Endothelial cell of umbilical vein (primary cell): ENCODE results near the gene EIF4E3. TPM values are rescaled to one million over a fixed set of nuclear protein-coding genes. Genes with fewer than 3 reads are reported as not detected.

Experiments
- BruUV-seq: library from RNA; stranded (reverse); fragments of 400-500 nt; replicated peaks from 2 replicates; lab custom pipeline; 2021; lab: Mats Ljungman, UMichigan
- CTCF ChIA-PET: fragments of 300-600, 350-600 bp; sonication (Branson Sonifier 250); formaldehyde crosslinking; loops from one replicate; lab custom pipeline; 2021; ENCODE audit warnings: antibody characterized with exemption, inconsistent platforms; lab: Charles Lee
- POLR2A ChIA-PET: fragments of 300-600, 350-600 bp; sonication (Branson Sonifier 250); formaldehyde crosslinking; loops from one replicate; lab custom pipeline; 2021; ENCODE audit warnings: antibody characterized with exemption, inconsistent platforms; lab: Charles Lee
- DNase-seq: peaks from one replicate; pipeline ENCODE4 v3.0.0-alpha.2; 2011; ENCODE audit warnings: low read depth, low spot score
- FAIRE-seq: peaks from 2 replicates; lab custom pipeline; 2011; peaks lifted over from hg19 to GRCh38; lab: Jason Lieb, UNC
- H2AFZ ChIP-seq: 2 replicates; pipeline ENCODE4 v1.6.0; 2012; ENCODE audit warnings: low read depth, low read length, control low read depth, inconsistent platforms
- H3K27ac ChIP-seq: 2 replicates; pipeline ENCODE4 v1.5.1; 2011; ENCODE audit warnings: low read depth, mild to moderate bottlenecking, control low read depth, low read length, moderate library complexity; ENCODE audit not compliant: insufficient read depth
- H3K27me3 ChIP-seq, 2 experiments: 2 replicates each; pipeline versions ENCODE4 v1.6.0 to v1.6.1; 2011; ENCODE audit warnings: low read length in 2 of 2, mixed read lengths in 1 of 2; ENCODE audit not compliant: control insufficient read depth in 2 of 2, insufficient read depth in 2 of 2
- H3K36me3 ChIP-seq, 2 experiments: 2 replicates in 1 of 2; 3 replicates in 1 of 2; pipeline ENCODE4 v1.5.1; 2011; ENCODE audit warnings: low read length in 2 of 2, mild to moderate bottlenecking in 1 of 2, moderate library complexity in 1 of 2; ENCODE audit not compliant: control insufficient read depth in 2 of 2, insufficient read depth in 2 of 2; ENCODE audit errors: extremely low read depth in 1 of 2
- H3K4me1 ChIP-seq: 3 replicates; pipeline ENCODE4 v1.5.1; 2011; ENCODE audit warnings: mild to moderate bottlenecking, low read length; ENCODE audit not compliant: control insufficient read depth, insufficient read depth; ENCODE audit errors: extremely low read depth
- H3K4me2 ChIP-seq: 2 replicates; pipeline ENCODE4 v1.6.1; 2011; ENCODE audit warnings: low read length, control low read depth, mixed read lengths; ENCODE audit not compliant: insufficient read depth
- H3K4me3 ChIP-seq, 3 experiments: fragments of 200-600 bp in 1 of 3; sonication (generic), shearing (Covaris generic) in 1 of 3; replicated peaks in 1 of 3; 2 replicates each; pipeline ENCODE4 v1.5.1; 2011 to 2016; ENCODE audit warnings: control low read depth in 3 of 3, low read length in 3 of 3, mild to moderate bottlenecking in 2 of 3, inconsistent platforms in 1 of 3, low read depth in 1 of 3, moderate library complexity in 1 of 3; ENCODE audit not compliant: insufficient read depth in 1 of 3
- H3K79me2 ChIP-seq: 2 replicates; pipeline ENCODE4 v1.6.0; 2012; ENCODE audit warnings: low read length, inconsistent platforms; ENCODE audit not compliant: control insufficient read depth, insufficient read depth
- H3K9ac ChIP-seq: replicated peaks from 2 replicates; pipeline ENCODE3; 2011; ENCODE audit warnings: low read length, control low read depth; ENCODE audit not compliant: insufficient read depth; ENCODE audit errors: extremely low read depth
- H3K9me1 ChIP-seq: replicated peaks from 3 replicates; pipeline ENCODE4 v1.6.0; 2011; ENCODE audit warnings: mild to moderate bottlenecking, low read length; ENCODE audit not compliant: control insufficient read depth, insufficient read depth; ENCODE audit errors: extremely low read depth
- H3K9me3 ChIP-seq: replicated peaks from 2 replicates; pipeline ENCODE4 v1.5.1; 2012; ENCODE audit warnings: low read length, inconsistent platforms; ENCODE audit not compliant: control insufficient read depth, insufficient read depth
- H4K20me1 ChIP-seq: replicated peaks from 2 replicates; pipeline ENCODE3; 2011; ENCODE audit warnings: mild to moderate bottlenecking, low read length; ENCODE audit not compliant: control insufficient read depth, insufficient read depth; ENCODE audit errors: extremely low read depth
- CTCF ChIP-seq, 2 donors: IDR thresholded peaks; 1 replicate in 1 of 2; 2 replicates in 1 of 2; pipeline ENCODE4 v1.5.1; 2011; ENCODE audit warnings: low read length in 2 of 2, mild to moderate bottlenecking in 2 of 2, moderate library complexity in 2 of 2, control low read depth in 1 of 2, inconsistent platforms in 1 of 2, low read depth in 1 of 2; ENCODE audit not compliant: insufficient read depth in 1 of 2; ENCODE audit errors: extremely low read depth in 1 of 2
- EZH2 ChIP-seq: IDR thresholded peaks from 2 replicates; pipeline ENCODE4 v1.6.1; 2012; ENCODE audit warnings: borderline replicate concordance, low read depth, mild to moderate bottlenecking, moderate library complexity, low read length, inconsistent platforms; ENCODE audit not compliant: severe bottlenecking
- FOS ChIP-seq: IDR thresholded peaks from 2 replicates; pipeline ENCODE4 v1.6.1; 2011; ENCODE audit warnings: mild to moderate bottlenecking, low read length, moderate library complexity, borderline replicate concordance; ENCODE audit not compliant: insufficient read depth
- GATA2 ChIP-seq: IDR thresholded peaks from 2 replicates; pipeline ENCODE4 v1.7.0; 2011; ENCODE audit warnings: low read depth, mild to moderate bottlenecking, moderate library complexity, mixed read lengths, low read length; ENCODE audit not compliant: insufficient read length, insufficient read depth
- JUN ChIP-seq: IDR thresholded peaks from 2 replicates; pipeline ENCODE4 v1.6.1; 2011; ENCODE audit warnings: borderline replicate concordance, low read depth; ENCODE audit not compliant: insufficient read length, insufficient read depth
- MYC ChIP-seq: IDR thresholded peaks from one replicate; pipeline ENCODE4 v1.6.1; 2011; ENCODE audit warnings: mild to moderate bottlenecking, low read depth, low read length
- POLR2A ChIP-seq: IDR thresholded peaks from 2 replicates; pipeline ENCODE4 v1.6.1; 2012; ENCODE audit warnings: low read depth, mild to moderate bottlenecking, control low read depth, low read length
- POLR2AphosphoS5 ChIP-seq: IDR thresholded peaks from 2 replicates; pipeline ENCODE4 v1.6.1; 2012; ENCODE audit warnings: low read depth, mild to moderate bottlenecking, control low read depth, low read length, moderate library complexity; ENCODE audit not compliant: insufficient read depth
- dilution Hi-C: fragments of 300-500 bp; cut with MboI; formaldehyde crosslinking; loops from one replicate; pipeline ENCODE4 v1.15.0; 2019; ENCODE audit warnings: low sequenced_read_pairs; ENCODE audit not compliant: extremely low pct_ligation_motif_present
- intact Hi-C: fragments of 100-400 bp; cut with micrococcal nuclease; formaldehyde crosslinking; loops from one replicate; pipeline ENCODE4 v1.10.0; 2022
- polyA plus RNA-seq, 4 experiments: library from polyadenylated mRNA; depleted of rRNA in 3 of 4; stranded (reverse) in 3 of 4; unstranded in 1 of 4; fragments of >200 nt; gene quantifications; 2 replicates each; pipeline versions ENCODE4 v1.2.1 to v1.2.3, GENCODE V29; 2011 to 2012; ENCODE audit warnings: missing spikeins in 1 of 4
- total RNA-seq: library from RNA; stranded (reverse); gene quantifications from 2 replicates; pipeline ENCODE4 v1.2.3, GENCODE V29; 2021

EIF4E3 gene
- total and polyA plus RNA-seq, 2 donors (not counting 3 experiments of a cell fraction or from before 2014, with no cell fraction given) = 1.3 to 4.9 TPM

DNA sequence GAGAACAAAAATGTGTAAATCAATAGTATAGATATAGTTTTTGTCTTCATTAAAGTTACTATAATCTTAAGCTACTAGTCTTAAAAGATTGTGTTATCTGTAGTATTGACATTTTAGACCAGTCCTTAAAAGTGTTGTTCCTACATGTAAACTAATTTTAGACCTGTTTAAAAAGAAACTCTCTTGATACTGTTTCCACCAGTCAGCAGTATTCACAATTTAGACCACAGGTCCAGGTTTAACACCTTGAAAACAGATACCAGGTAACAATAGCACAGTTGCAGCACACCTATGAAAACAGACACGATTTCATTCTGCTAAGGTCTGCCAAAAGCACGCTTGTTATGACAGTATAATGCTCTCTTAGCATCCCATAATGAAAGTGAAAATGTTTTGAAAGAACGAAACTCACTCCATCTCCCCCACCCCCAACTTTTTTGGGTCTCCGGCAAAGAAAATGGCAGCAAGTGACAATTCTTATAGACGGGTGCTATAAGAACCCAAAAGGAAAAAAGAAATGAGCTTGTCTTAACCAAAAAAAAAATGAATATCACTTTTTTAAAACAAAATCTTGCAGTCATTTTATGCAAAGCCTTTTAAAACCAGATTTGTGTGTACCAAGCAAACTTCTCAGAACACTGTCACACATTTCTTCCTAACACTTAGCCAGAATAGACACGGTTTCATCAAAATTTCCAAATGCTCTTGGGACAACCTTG is 1.6 kb downstream of the EIF4E3 start:
- dilution Hi-C loops (no loop called here), intact Hi-C loops (loop anchor here (10.0 kb wide), 1 partner anchor 721 kb away; the partner anchor contains the start of gene RYBP)
- CTCF ChIA-PET = interaction anchor here (1.6 to 3.7 kb wide), 2 partner anchors 13 to 42 kb away, joined by 4 to 27 read pairs; no protein-coding TSS in a partner anchor
- no peak overlapping the region for H2AFZ ChIP-seq
- no peak overlapping the region for H3K4me2 ChIP-seq
- no peaks in the 10 kb centered on the region for H4K20me1 ChIP-seq
- FAIRE-seq (peak; percentile 76), DNase-seq (no peak)
- H3K79me2 ChIP-seq = no peaks in the 10 kb centered on the region
- POLR2A ChIA-PET = no interaction called here
- no peak overlapping the region for H3K9ac ChIP-seq
- no peak for TF ChIP-seq GATA2
- no peak for TF ChIP-seq POLR2AphosphoS5
- TF ChIP-seq JUN = no peak
- TF ChIP-seq MYC = no peak
- no peak for TF ChIP-seq POLR2A
- no peaks in the 10 kb centered on the region for H3K9me1 ChIP-seq
- TSS peak; percentile 25 for BruUV-seq
- no peak overlapping the region for H3K27ac ChIP-seq
- H3K4me1 ChIP-seq = peaks cover 5% of the 10 kb centered on the region
- H3K4me3 ChIP-seq = no peak overlapping the region
- no peaks in the 10 kb centered on the region for H3K36me3 ChIP-seq
- H3K9me3 ChIP-seq = no peaks in the 10 kb centered on the region
- peaks cover 22 to 25% of the 10 kb centered on the region in 2 experiments for H3K27me3 ChIP-seq

DNA sequence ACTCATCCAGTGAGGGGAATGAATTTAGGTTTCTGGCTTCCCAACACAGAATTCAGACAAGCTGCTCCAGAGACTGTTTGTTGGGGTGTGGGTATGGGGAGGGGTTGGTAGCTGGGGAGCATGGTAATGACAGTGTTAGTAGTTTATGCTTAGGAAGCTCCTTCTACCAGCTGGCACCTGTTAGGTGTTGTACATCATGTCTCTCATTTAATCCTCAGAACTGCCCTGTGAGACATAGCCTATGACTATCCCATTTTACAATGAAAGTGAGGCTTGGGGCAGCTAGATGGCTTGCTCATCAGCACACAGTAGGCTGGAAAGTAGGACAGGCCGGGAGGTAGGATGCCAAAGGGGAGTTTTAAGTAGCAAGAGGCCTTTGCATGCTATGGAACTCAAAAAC is 2.5 kb downstream of the EIF4E3 start:
- POLR2A ChIA-PET = no interaction called here
- CTCF ChIA-PET = interaction anchor here (3.7 kb wide), 1 partner anchor 12 kb away, joined by 27 read pairs; no protein-coding TSS in a partner anchor

More for the DNA sequence above, 2.5 kb downstream of the EIF4E3 start:
- no peak for DNase-seq
- H2AFZ ChIP-seq = no peak overlapping the region
- H3K4me1 ChIP-seq = peaks cover 5% of the 10 kb centered on the region
- H3K4me3 ChIP-seq = no peak overlapping the region
- dilution Hi-C loops (no loop called here), intact Hi-C loops (loop anchor here (10.0 kb wide), 1 partner anchor 722 kb away; the partner anchor contains the start of gene RYBP)
- H3K27me3 ChIP-seq = peaks cover 21% of the 10 kb centered on the region in 2 experiments
- FAIRE-seq = no peak
- H3K27ac ChIP-seq = no peak overlapping the region
- no peak overlapping the region for H3K9ac ChIP-seq
- H3K4me2 ChIP-seq = no peak overlapping the region
- H4K20me1 ChIP-seq = no peaks in the 10 kb centered on the region
- H3K36me3 ChIP-seq = no peaks in the 10 kb centered on the region
- no peaks in the 10 kb centered on the region for H3K9me1 ChIP-seq
- no peaks in the 10 kb centered on the region for H3K9me3 ChIP-seq
- BruUV-seq = no TSS peak
- TF ChIP-seq FOS (no peak), GATA2 (no peak), POLR2A (no peak), EZH2 (no peak), MYC (no peak), CTCF (IDR thresholded peaks at IDR 0.05; ENCODE audit: extremely low read depth in 1 of 2, insufficient read depth in 1 of 2, low read depth in 1 of 2, low read length in 2 of 2) (no peak)
- no peaks in the 10 kb centered on the region for H3K79me2 ChIP-seq
